Hematopoietic multipotent progenitor cell (in vitro differentiated cells): ENCODE measurements around the gene PCNA. TPM values are rescaled to one million over a fixed set of nuclear protein-coding genes. Genes with fewer than 3 reads are reported as not detected.

Experiments
- DNase-seq, 3 donors: peaks; one replicate each; pipeline ENCODE4 v3.0.0-alpha.2; 2011 to 2015; ENCODE audit warnings: low read depth in 2 of 3, low spot score in 2 of 3
- total RNA-seq: library from RNA; depleted of rRNA; stranded (reverse); fragments of >200 nt; gene quantifications from one replicate; pipeline ENCODE4 v1.2.3, GENCODE V29; 2012

The PCNA gene
- 153 TPM for total RNA-seq

GRCh38 chr20:5119435-5120184 lies at the start of gene PCNA:
TSS of gene PCNA (minus strand) at chr20:5119958. CDS start at chr20:5119798, 160 bp downstream.
- peak; percentile 87 to 98 (median 97) for DNase-seq

- peak in 2 of 3 donors; percentile 16 to 52 for DNase-seq
Observed at GRCh38 chr20:5168651-5169396, 49.1 kb upstream of the PCNA start.

- no peak for DNase-seq
Observed at GRCh38 chr20:5164645-5165625, 45.2 kb upstream of the PCNA start.

- DNase-seq: no peak
Observed at GRCh38 chr20:5161536-5162164, 41.9 kb upstream of the PCNA start.

- DNase-seq: no peak
Observed at GRCh38 chr20:5160882-5161281, 41.1 kb upstream of the PCNA start.

- DNase-seq: no peak
Observed at GRCh38 chr20:5159928-5160327, 40.2 kb upstream of the PCNA start.

GRCh38 chr20:5156675-5157448 lies 37.1 kb upstream of the PCNA start:
- no peak for DNase-seq

GRCh38 chr20:5155404-5155803 lies 35.6 kb upstream of the PCNA start:
- DNase-seq: no peak

- no peak for DNase-seq
Observed at GRCh38 chr20:5154543-5154925, 34.8 kb upstream of the PCNA start.

GRCh38 chr20:5153612-5154542 lies 34.1 kb upstream of the PCNA start:
- no peak for DNase-seq

- DNase-seq: no peak
Observed at GRCh38 chr20:5153152-5153467, 33.4 kb upstream of the PCNA start.

GRCh38 chr20:5150226-5151076 lies 30.7 kb upstream of the PCNA start:
- no peak for DNase-seq

GRCh38 chr20:5149892-5150225 lies 30.1 kb upstream of the PCNA start:
- DNase-seq: no peak

GRCh38 chr20:5148581-5148980 lies 28.8 kb upstream of the PCNA start:
- no peak for DNase-seq

- DNase-seq: peak in 1 of 3 donors; percentile 45
Observed at GRCh38 chr20:5146871-5147592, 27.3 kb upstream of the PCNA start.

GRCh38 chr20:5146099-5146668 lies 26.4 kb upstream of the PCNA start:
- no peak for DNase-seq
